ENCODE measurements around the gene KRT13.
A peak's percentile ranks its signal among the peaks of the same experiment; 100 is the strongest.

KRT13 gene

GRCh38 chr17:41537614-41537954 is 32.2 kb upstream of the KRT13 start:
- no peak for DNase-seq (ENCODE audit: low spot score)

DNA sequence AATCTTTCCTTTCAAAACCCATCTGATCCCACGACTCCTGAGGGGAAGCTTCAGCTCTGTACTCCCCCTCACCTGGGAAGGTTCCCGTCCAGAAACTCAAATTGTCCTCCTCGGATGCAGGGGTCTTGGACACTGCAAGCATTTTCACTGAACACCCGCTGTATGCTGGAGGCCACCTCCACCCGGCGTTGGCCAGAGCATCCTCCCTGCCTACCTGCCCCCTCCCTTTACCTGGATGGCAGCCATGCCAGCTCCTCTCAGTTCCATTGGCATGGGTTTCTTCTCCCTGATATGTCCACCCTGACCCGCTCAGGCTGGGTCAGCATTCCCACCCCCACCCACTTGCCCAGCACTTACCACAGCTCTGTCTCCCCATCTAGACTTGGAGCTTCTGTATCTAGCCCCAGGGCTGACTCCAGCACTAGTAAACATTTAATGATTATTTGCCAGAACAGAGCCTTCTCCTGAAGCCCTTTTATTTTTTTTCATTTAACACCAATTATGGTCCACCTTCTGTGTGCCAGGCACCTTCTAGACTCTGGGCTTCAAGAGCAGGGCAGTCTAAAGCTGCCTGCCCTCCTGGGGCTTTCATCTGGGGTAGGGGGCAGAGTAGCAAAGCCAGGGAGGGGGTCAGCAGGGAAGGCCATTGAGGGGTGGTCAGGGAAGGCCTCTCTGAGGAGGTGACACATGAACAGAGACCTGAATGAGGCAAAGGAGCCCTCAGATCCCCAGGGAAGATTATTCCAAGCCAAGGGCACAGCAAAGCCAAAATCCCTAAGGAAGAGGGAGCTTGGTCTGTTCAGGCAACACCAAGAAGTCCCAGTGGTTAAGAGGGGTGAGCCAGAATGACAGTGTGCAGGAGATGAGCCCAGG is 31.6 kb upstream of the KRT13 start:
- no peak for DNase-seq (ENCODE audit: low spot score)

- DNase-seq (ENCODE audit: low spot score), result no peak
Measured at GRCh38 chr17:41535764-41536481, 30.5 kb upstream of the KRT13 start.

GRCh38 chr17:41534899-41535546 is 29.6 kb upstream of the KRT13 start:
- DNase-seq (ENCODE audit: low spot score), result no peak

- no peak for DNase-seq (ENCODE audit: low spot score)
Measured at GRCh38 chr17:41533613-41534012, 28.2 kb upstream of the KRT13 start.

- DNase-seq (ENCODE audit: low spot score), result no peak
Measured at GRCh38 chr17:41532947-41533570, 27.6 kb upstream of the KRT13 start.

DNA sequence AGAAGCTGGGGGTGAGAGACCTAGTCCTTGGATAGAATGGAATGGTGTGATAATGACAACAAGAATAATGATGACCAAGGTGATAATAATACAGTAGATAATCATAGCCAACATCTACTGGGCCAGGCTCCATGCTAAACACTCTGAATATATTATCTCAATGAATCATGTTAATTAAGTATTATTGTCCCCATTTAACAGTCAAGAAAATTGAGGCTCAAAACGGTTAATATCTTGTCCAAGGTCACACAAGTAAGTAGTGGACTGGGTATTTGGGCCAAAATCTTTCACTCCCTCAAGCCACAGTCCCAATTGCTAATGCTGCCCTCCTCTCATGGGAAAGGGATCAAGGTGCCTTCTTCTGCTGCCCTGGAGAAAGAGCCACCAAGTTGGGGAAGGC is 26.6 kb upstream of the KRT13 start:
- DNase-seq (ENCODE audit: low spot score), result no peak

DNA sequence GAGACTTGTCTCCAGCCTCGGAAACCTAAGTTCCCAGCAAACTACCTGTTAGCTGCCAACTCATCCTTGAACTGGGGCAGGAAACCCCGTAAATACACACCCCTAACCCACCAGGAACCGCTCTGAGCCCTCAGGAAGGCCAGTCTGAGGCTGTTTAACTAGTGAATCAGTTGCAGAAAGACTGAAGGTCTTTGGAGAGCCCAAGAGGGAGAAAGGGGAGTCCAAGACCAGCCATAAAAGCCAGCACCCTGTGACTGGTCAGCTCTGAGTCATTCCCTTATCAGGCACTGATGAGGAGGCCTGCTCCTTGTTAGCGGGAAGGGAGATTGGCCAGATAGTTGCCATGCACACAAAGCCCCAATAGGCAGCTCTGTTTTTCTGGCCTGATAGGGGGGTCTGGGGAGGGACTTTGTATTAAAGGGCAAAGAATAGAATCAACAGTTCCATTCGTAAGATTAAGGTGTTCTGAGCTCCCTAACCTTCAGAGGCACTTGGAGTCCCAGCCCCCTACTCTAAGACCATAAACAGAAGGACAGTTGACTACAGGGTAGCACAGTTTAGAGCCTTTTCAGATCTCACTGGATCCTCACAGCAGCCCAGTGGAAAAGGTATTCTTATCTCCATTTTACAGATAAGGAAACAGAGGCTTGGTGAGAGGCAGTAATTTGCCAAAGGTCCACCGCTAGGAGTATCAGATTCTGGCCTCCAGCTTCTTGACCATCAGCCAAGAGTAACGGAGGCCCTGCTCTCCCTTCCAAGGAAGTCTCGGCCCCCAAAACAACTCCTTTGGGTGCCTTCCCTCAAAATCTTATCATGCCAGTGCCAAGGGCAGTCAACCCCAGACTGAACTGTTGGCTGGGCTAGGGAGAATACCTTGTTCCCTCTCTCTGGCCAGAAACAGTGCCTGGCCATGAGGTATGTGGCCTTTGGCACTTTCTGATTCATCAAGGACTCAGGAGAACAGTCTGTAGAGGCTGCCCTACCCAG is 24.9 kb upstream of the KRT13 start:
- DNase-seq (ENCODE audit: low spot score), result no peak

DNA sequence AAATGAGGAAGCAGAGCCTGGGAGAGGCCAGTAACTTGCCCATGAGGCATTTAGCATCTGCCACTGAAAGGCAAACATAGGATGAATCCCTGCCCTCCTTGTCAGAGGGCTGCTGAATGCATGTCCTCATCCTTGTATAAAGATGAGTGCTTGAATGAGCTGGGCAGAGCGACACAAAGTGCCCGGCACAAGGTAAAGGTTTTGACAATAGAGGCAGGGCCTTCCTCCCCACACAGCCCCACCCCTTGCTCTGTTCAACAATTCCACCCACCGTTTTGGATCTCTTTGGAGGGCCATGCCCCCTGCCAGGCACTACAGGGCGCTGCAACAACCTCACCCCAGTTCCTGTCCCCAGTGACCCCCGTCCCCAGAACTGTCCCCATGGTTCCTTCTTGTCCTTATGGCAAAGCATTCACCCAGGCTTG is 24.1 kb upstream of the KRT13 start:
- no peak for DNase-seq (ENCODE audit: low spot score)

DNA sequence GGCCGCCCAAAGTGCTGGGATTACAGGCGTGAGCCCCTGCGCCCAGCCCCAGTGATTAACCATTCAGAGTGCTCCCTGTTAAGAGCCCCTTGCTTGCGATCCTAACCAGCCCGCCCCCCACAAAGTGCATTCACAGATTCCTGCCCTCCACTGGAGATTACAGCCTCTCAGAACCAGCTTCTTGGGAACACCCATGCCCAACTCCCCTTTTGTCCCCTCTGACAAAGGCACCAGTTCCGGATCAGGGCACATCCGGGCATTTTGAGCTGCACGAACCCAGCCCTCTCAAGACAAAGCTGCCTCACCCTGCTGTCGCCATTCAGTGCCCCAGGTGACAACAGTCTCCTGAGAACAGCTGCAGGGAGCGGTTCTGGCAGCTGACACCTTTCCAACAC is 23.5 kb upstream of the KRT13 start:
- DNase-seq (ENCODE audit: low spot score), result no peak

DNA sequence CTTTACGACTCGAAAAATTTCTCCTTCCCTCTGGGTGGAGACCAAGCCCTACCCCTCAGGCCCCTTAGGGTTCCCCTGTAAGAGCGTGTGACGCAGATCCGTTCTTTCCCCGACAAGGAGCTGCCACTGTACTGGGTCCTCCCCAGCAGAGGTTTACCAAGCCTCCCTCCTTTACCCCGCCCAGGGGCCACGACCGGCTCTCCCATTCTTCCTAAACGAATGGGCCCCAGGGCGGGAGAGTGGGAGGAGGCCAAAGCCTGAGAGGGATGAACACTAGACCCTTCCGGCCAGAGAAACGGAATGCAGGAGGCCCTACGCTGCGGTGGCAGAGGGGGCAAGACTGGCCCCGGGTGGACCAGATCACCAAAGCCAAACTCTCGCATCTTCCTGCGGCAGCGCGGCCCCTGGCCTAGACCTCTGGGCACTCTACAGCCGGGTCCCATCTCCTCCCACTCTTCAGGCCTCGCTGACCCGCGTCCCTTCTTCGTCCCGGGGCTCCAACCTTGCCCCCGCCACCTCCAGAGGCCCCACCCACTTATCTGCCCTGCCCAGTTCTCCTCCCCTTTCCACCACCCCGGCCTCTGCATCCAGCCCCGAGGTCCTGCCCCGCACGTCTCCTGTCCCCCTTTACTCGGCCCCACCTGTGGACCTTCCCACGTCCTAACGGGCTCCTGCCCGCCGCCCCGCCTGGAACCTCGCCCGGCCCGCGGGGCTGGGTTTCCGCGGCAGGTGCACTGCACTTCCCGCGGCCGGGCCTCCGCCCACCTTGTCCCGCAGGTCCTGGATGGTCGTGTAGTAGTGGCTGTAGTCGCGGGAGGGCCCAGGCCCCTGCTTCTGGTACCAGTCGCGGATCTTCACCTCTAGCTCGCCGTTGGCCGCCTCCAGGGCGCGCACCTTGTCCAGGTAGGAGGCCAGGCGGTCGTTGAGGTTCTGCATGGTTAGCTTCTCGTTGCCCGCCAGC is 21.9 kb upstream of the KRT13 start:
- DNase-seq (ENCODE audit: low spot score), result peak; percentile 78

DNA sequence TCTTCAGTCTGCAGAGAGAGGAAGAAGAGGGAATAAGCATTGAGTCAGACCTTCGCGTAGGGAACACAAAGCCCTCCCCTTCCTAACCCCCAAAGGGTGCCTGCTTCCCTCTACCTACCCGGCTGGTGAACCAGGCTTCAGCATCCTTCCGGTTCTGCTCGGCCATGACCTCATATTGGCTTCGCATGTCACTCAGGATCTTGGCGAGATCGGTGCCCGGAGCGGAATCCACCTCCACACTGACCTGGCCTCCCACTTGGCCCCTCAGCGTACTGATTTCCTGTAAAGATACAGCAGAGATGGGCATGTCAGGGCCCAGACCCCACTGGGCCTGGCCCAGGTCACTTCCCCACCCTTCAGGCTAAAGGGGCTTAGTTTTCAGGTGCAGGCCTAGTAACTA is 18.8 kb upstream of the KRT13 start:
- no peak for DNase-seq (ENCODE audit: low spot score)

GRCh38 chr17:41523787-41524186 is 18.4 kb upstream of the KRT13 start:
- no peak for DNase-seq (ENCODE audit: low spot score)

DNA sequence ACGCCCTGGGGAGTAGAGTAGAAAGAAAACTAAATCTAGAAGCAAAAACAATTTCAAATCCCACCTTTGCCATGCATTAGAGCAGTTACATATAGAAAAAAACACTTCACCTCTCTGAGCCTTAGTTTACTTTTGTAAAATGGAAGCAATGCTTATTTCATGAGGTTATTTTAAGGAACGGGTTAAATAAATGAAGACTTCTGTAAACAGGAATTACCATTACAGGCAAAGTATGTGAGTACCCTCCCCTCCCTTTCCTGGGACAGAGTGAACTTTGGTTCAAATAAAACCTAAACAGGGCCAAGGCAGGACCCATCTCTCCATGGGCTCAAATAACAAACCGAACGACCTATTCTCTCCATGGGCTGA is 17.8 kb upstream of the KRT13 start:
- no peak for DNase-seq (ENCODE audit: low spot score)

- DNase-seq (ENCODE audit: low spot score), result no peak
Measured at GRCh38 chr17:41522301-41523224, 17.2 kb upstream of the KRT13 start.

DNA sequence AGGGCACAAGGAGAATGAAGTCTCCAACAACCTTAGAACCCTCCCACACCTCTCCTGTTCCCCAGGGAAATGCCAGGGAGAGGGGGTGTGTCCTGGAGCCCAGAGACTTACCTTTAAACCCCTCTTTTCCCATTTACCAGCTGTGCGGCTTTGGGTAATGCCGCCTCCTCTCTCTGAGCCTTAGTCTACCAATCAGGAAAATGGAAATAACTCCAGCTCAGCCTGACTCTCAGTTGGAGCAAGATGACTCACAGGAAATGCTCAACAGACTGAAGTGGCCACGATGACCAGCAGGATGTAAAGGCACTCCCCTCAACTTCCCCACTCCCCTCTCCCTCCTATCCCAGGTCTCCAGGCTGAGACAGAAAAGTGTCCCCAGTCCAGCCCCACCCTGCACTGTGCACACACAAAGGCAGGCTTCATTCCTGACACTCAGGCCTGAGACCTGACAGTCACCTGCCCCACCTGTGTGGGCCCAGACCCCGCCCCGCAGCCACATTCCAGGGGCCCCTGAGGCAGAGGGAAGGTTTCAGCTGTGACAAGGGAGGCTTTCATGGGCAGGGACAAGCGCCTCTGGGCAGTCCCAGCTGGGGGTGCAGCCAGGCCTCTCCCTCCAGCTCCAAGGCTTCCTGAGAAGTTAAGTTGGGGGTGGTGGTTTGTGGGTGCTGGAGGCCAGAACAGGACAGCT is 16.3 kb upstream of the KRT13 start:
- DNase-seq (ENCODE audit: low spot score), result no peak

DNA sequence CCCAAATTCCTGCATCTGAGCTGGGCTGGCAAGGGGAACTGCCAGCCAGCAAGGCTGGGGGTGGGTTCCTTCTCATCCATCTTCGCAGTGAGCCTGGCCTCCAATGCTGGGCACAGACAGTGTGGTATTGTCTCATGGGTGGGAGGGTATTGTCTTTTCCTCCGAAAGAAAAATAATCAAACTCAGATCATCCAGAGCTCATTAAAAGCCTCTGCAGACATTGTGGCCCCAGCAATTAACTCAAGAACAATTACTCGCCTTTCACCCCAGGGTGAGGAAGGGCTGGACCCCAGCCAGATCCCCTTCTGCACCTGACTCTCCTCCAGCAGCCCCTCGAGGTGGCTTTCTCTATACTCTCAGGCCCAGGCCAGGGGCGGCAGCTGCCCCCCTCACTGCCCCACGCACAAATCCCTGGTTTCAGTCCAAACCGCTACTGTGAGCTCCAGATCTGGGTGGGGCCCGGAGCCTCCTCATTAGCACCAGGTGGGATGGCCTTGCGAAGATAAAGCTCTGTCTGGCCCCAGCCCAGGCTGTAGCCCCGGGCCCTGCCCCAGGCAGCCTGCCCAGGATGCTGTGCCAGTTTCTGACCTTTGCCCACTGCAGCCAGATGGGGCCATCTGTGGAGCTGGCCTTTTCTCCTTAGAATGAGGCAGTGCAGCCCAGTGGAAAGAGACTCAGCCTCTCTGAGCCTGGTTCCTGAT is 15.6 kb upstream of the KRT13 start:
- no peak for DNase-seq (ENCODE audit: low spot score)

Data from ecto neural progenitor cell (in vitro differentiated cells).